ENCODE measurements around the gene E2F7. TPM values are rescaled to one million over a fixed set of nuclear protein-coding genes. Genes with fewer than 3 reads are reported as not detected.

Gene E2F7
- total RNA-seq, 6 experiments from 2014 or later = 6.3 to 24.4 (median 18.0) TPM

DNA sequence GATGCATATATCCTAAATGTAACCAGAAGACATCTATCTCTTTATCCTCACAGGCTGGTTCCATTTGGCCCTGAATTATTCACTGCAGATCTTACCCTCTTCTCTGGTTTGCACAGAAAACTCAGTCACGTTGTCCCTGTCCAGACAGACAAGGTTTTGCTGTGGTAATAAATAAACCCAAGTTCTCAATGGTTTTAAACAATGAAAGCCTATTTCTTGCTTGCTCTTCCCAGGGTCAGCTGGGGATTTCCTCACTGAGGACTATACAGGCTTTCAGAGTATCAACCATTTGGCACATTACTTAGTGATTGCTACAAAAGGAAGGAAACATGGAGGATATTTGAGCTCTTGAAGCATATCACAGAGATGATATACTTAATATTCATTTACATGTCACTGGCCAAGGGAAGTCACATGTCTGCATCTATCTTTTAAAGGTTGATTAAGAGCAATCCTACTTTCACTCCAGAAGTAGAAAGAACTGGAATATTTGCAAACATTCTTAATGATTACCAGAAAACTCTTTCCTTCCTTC lies 24.4 kb upstream of the E2F7 start:
- H3K4me1 Mint-ChIP-seq (ENCODE audit: low read depth) = peaks cover 24% of the 10 kb centered on the region
- no peak for DNase-seq
- no peak overlapping the region for H3K4me3 Mint-ChIP-seq
- H3K27ac Mint-ChIP-seq = no peak overlapping the region
- no peaks in the 10 kb centered on the region; the same call in 1 of the 2 replicates for H3K27me3 Mint-ChIP-seq (ENCODE audit: insufficient read depth)
- TF ChIP-seq, protein P1, sequence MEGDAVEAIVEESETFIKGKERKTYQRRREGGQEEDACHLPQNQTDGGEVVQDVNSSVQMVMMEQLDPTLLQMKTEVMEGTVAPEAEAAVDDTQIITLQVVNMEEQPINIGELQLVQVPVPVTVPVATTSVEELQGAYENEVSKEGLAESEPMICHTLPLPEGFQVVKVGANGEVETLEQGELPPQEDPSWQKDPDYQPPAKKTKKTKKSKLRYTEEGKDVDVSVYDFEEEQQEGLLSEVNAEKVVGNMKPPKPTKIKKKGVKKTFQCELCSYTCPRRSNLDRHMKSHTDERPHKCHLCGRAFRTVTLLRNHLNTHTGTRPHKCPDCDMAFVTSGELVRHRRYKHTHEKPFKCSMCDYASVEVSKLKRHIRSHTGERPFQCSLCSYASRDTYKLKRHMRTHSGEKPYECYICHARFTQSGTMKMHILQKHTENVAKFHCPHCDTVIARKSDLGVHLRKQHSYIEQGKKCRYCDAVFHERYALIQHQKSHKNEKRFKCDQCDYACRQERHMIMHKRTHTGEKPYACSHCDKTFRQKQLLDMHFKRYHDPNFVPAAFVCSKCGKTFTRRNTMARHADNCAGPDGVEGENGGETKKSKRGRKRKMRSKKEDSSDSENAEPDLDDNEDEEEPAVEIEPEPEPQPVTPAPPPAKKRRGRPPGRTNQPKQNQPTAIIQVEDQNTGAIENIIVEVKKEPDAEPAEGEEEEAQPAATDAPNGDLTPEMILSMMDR (IDR thresholded peaks at IDR 0.05) = no peak
- no peaks in the 10 kb centered on the region for H3K9me3 Mint-ChIP-seq
- H3K36me3 Mint-ChIP-seq (ENCODE audit: low read depth) = peaks cover 1% of the 10 kb centered on the region; the same call in 1 of the 2 replicates

DNA sequence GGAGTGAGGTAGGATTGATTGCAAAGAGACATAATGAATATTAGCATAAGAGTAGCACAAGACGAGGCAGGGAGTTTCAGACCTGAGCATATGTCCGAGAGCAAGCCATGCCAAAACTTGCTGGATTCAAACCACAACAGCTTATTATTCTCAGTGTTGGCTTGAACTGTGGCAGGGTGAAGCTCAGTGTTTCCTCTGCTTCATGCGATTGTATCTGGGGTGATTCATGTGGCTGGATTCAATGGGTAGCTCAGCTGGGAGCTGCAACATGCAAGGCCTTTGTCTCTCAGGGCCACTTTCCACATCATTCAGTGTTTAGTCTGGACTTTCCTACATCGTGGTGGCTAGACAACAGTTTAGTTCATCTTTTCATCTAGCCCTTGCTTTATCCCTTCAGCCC lies 22.1 kb upstream of the E2F7 start:
- Mint-ChIP-seq H3K4me1 (ENCODE audit: low read depth) (peaks cover 24% of the 10 kb centered on the region), H3K36me3 (ENCODE audit: low read depth) (no peaks in the 10 kb centered on the region), H3K27me3 (ENCODE audit: insufficient read depth) (no peaks in the 10 kb centered on the region; the same call in 1 of the 2 replicates), H3K9me3 (no peaks in the 10 kb centered on the region), H3K4me3 (peak overlapping the region; percentile 55), H3K27ac (peak overlapping the region; percentile 46)
- TF ChIP-seq, protein P1 (IDR thresholded peaks at IDR 0.05) = no peak
- peak; percentile 70 for DNase-seq

DNA sequence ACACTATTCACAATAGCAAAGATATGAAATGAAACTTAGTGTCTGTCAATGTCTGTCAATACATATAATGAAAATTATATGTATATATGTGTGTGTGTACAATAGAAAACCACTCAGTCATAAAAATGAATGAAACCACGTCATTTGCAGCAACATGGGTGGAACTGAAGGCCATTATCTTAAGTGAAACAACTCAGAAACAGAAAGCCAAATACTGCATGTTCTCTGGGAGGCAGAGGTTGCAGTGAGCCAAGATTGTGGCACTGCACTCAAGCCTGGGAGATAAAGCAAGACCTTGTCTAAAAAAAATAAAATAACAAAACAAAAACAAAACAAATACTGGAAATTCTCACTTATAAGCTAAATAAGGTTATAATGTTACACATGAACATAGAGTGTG lies 16.7 kb upstream of the E2F7 start:
- no peaks in the 10 kb centered on the region for H3K9me3 Mint-ChIP-seq
- no peak overlapping the region for H3K4me3 Mint-ChIP-seq
- peaks cover 15% of the 10 kb centered on the region for H3K4me1 Mint-ChIP-seq (ENCODE audit: low read depth)
- TF ChIP-seq, protein P1 (IDR thresholded peaks at IDR 0.05) = no peak
- DNase-seq = no peak
- H3K27ac Mint-ChIP-seq = no peak overlapping the region
- no peaks in the 10 kb centered on the region for H3K27me3 Mint-ChIP-seq (ENCODE audit: insufficient read depth)
- H3K36me3 Mint-ChIP-seq (ENCODE audit: low read depth) = no peaks in the 10 kb centered on the region

DNA sequence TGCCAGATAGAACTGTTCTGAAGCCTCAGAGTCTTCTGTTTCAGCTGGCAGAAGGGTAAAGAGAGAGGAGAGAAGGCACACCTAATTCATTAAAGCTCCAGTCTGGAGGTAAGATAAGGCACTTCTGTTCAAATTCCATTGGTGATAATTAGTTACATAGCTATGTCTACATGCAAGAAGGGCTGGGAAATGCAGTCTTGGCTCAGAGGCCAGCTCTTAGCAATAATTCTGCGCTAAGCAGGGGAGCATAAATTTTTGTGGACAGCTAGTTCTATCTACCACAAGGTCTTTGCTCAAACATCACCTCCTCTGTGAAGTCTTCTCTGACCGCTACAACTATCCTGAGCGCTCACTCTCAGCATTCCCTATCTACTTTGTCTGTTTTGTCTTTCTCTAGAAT lies 14.3 kb upstream of the E2F7 start:
- H3K27me3 Mint-ChIP-seq (ENCODE audit: insufficient read depth) = no peaks in the 10 kb centered on the region; the same call in 1 of the 2 replicates
- H3K36me3 Mint-ChIP-seq (ENCODE audit: low read depth) = no peaks in the 10 kb centered on the region
- no peaks in the 10 kb centered on the region for H3K9me3 Mint-ChIP-seq
- H3K4me3 Mint-ChIP-seq = no peak overlapping the region
- TF ChIP-seq, protein P1 (IDR thresholded peaks at IDR 0.05) = no peak
- no peak overlapping the region for H3K27ac Mint-ChIP-seq
- no peak for DNase-seq
- H3K4me1 Mint-ChIP-seq (ENCODE audit: low read depth) = 0 out of 2 replicates have a peak, but pooled peaks cover 6% of the 10 kb centered on the region

DNA sequence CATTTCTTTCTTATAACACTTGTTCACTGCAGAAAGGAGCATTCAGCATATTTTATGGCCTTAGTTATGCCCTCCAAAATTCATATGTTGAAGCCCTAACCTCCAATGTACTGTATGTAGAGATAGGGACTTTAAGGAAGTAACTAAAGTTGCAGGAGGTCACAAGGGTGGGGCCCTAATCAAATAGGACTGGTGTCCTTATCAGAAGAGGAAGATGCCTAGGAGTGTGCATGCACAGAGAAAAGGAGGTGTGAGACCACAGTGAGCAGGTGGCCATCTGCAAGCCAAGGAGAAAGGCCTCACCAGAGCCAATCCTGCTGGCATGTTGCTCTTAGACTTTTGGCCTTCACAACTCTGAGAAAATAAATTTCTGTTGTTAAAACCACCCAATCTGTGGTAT lies 12.9 kb upstream of the E2F7 start:
- H3K27ac Mint-ChIP-seq = no peak overlapping the region
- TF ChIP-seq, protein P1 (IDR thresholded peaks at IDR 0.05) = no peak
- DNase-seq = no peak
- H3K27me3 Mint-ChIP-seq (ENCODE audit: insufficient read depth) = no peaks in the 10 kb centered on the region; the same call in 1 of the 2 replicates
- H3K4me1 Mint-ChIP-seq (ENCODE audit: low read depth) = peaks cover 7% of the 10 kb centered on the region; the same call in 1 of the 2 replicates
- H3K4me3 Mint-ChIP-seq = no peak overlapping the region
- H3K36me3 Mint-ChIP-seq (ENCODE audit: low read depth) = no peaks in the 10 kb centered on the region
- no peaks in the 10 kb centered on the region for H3K9me3 Mint-ChIP-seq

Measured in HFFc6 (cell line).